H9 (cell line): ENCODE results near the gene RBMS3. TPM values are rescaled to one million over a fixed set of nuclear protein-coding genes. Genes with fewer than 3 reads are reported as not detected.

ENCODE experiments used
- DNase-seq: peaks from one replicate; pipeline ENCODE4 v3.0.0-alpha.2; 2017
- H2AFZ ChIP-seq: one replicate; pipeline ENCODE4 v1.6.1; 2013; ENCODE audit warnings: mild to moderate bottlenecking, low read length, control low read depth, moderate library complexity
- H2AK5ac ChIP-seq: 2 replicates; pipeline ENCODE4 v1.6.1; 2013; ENCODE audit warnings: low read length, control low read depth, mixed read lengths; ENCODE audit not compliant: insufficient read length
- H2BK120ac ChIP-seq: one replicate; pipeline ENCODE4 v1.6.1; 2013; ENCODE audit warnings: low read depth, mild to moderate bottlenecking, low read length, control low read depth, inconsistent platforms; ENCODE audit not compliant: poor library complexity, severe bottlenecking
- H2BK12ac ChIP-seq: 2 replicates; pipeline ENCODE4 v1.6.1; 2013; ENCODE audit warnings: low read length, control low read depth, mixed read lengths, low read depth; ENCODE audit not compliant: insufficient read length
- H2BK15ac ChIP-seq: 2 replicates; pipeline ENCODE4 v1.6.1; 2013; ENCODE audit warnings: low read depth, low read length, control low read depth
- H2BK20ac ChIP-seq: one replicate; pipeline ENCODE4 v1.6.1; 2013; ENCODE audit warnings: low read depth, mild to moderate bottlenecking, low read length, control low read depth, inconsistent platforms; ENCODE audit not compliant: poor library complexity, severe bottlenecking
- H2BK5ac ChIP-seq: 2 replicates; pipeline ENCODE4 v1.6.1; 2013; ENCODE audit warnings: low read length, control low read depth, mixed read lengths; ENCODE audit not compliant: insufficient read length
- H3K14ac ChIP-seq: 2 replicates; pipeline ENCODE4 v1.6.1; 2013; ENCODE audit warnings: low read length, control low read depth; ENCODE audit not compliant: insufficient read depth
- H3K18ac ChIP-seq: 2 replicates; pipeline ENCODE4 v1.6.1; 2013; ENCODE audit warnings: low read depth, mild to moderate bottlenecking, mixed read lengths, low read length, control low read depth; ENCODE audit not compliant: insufficient read length
- H3K23ac ChIP-seq: 2 replicates; pipeline ENCODE4 v1.6.1; 2013; ENCODE audit warnings: low read length, control low read depth, mixed read lengths, low read depth; ENCODE audit not compliant: insufficient read length
- H3K23me2 ChIP-seq: 2 replicates; pipeline ENCODE4 v1.6.1; 2013; ENCODE audit warnings: low read depth, mild to moderate bottlenecking, mixed read lengths, low read length, control low read depth; ENCODE audit not compliant: insufficient read length, poor library complexity, severe bottlenecking
- H3K27ac ChIP-seq: 2 replicates; pipeline ENCODE4 v1.5.1; 2013; ENCODE audit warnings: low read length, control low read depth, mixed read lengths, low read depth; ENCODE audit not compliant: insufficient read length
- H3K27me3 ChIP-seq: 2 replicates; pipeline ENCODE4 v1.6.1; 2013; ENCODE audit warnings: low read length, control low read depth, inconsistent platforms; ENCODE audit not compliant: insufficient read depth
- H3K4ac ChIP-seq: 2 replicates; pipeline ENCODE4 v1.6.1; 2013; ENCODE audit warnings: low read depth, mild to moderate bottlenecking, control low read depth, inconsistent platforms, low read length, moderate library complexity
- H3K4me1 ChIP-seq: 2 replicates; pipeline ENCODE4 v1.6.1; 2013; ENCODE audit warnings: low read length, control low read depth, inconsistent platforms; ENCODE audit not compliant: insufficient read depth
- H3K4me2 ChIP-seq: 2 replicates; pipeline ENCODE4 v1.6.1; 2013; ENCODE audit warnings: low read length, control low read depth, mixed read lengths; ENCODE audit not compliant: insufficient read length, insufficient read depth
- H3K56ac ChIP-seq: 2 replicates; pipeline ENCODE4 v1.6.1; 2013; ENCODE audit warnings: low read depth, mild to moderate bottlenecking, mixed read lengths, low read length, control low read depth; ENCODE audit not compliant: insufficient read length
- H3K79me1 ChIP-seq: 2 replicates; pipeline ENCODE4 v1.6.1; 2013; ENCODE audit warnings: low read depth, mild to moderate bottlenecking, moderate library complexity, low read length, control low read depth, inconsistent platforms; ENCODE audit not compliant: insufficient read depth, poor library complexity, severe bottlenecking
- H3K79me2 ChIP-seq: 2 replicates; pipeline ENCODE4 v1.6.1; 2013; ENCODE audit warnings: low read length, control low read depth, inconsistent platforms; ENCODE audit not compliant: insufficient read depth
- H3K9ac ChIP-seq: 2 replicates; pipeline ENCODE4 v1.6.1; 2013; ENCODE audit warnings: low read length, control low read depth, mixed read lengths; ENCODE audit not compliant: insufficient read length; ENCODE audit errors: extremely low read depth
- H3K9me3 ChIP-seq: one replicate; pipeline ENCODE4 v1.6.1; 2013; ENCODE audit warnings: low read depth, low read length, inconsistent platforms; ENCODE audit not compliant: control insufficient read depth
- H3T11ph ChIP-seq: one replicate; pipeline ENCODE4 v1.6.1; 2013; ENCODE audit warnings: mild to moderate bottlenecking, low read length, control low read depth, inconsistent platforms
- H4K20me1 ChIP-seq: one replicate; pipeline ENCODE4 v1.6.1; 2013; ENCODE audit not compliant: control insufficient read depth, insufficient read length, insufficient read depth
- H4K5ac ChIP-seq: 2 replicates; pipeline ENCODE4 v1.6.1; 2013; ENCODE audit warnings: low read depth, mild to moderate bottlenecking, mixed read lengths, low read length, control low read depth; ENCODE audit not compliant: insufficient read length
- H4K8ac ChIP-seq: replicated peaks from 2 replicates; pipeline ENCODE4 v1.6.1; 2013; ENCODE audit warnings: low read length, control low read depth, mixed read lengths, low read depth; ENCODE audit not compliant: insufficient read length
- H4K91ac ChIP-seq: 2 replicates; pipeline ENCODE4 v1.6.1; 2013; ENCODE audit warnings: low read depth, mild to moderate bottlenecking, moderate library complexity, mixed read lengths, low read length, control low read depth; ENCODE audit not compliant: insufficient read length
- H3K27ac Mint-ChIP-seq, 3 experiments: 2 replicates in 2 of 3; 3 replicates in 1 of 3; pipeline ENCODE4 v1.8.0; 2020 to 2021; ENCODE audit warnings: mixed read lengths in 3 of 3, mild to moderate bottlenecking in 1 of 3, moderate library complexity in 1 of 3
- H3K27me3 Mint-ChIP-seq: 2 replicates; pipeline ENCODE4 v1.8.0; 2021; ENCODE audit warnings: low read depth, mild to moderate bottlenecking, moderate library complexity, mixed read lengths
- H3K36me3 Mint-ChIP-seq, 3 experiments: 2 replicates in 2 of 3; 3 replicates in 1 of 3; pipeline ENCODE4 v1.8.0; 2020 to 2021; ENCODE audit warnings: low read depth in 3 of 3, mixed read lengths in 3 of 3; ENCODE audit not compliant: insufficient read depth in 1 of 3
- H3K4me1 Mint-ChIP-seq, 2 experiments: 2 replicates each; pipeline ENCODE4 v1.8.0; 2020; ENCODE audit warnings: mixed read lengths in 2 of 2
- H3K4me3 Mint-ChIP-seq, 2 experiments: 2 replicates in 1 of 2; 3 replicates in 1 of 2; pipeline ENCODE4 v1.8.0; 2020 to 2021; ENCODE audit warnings: mild to moderate bottlenecking in 2 of 2, mixed read lengths in 2 of 2, moderate library complexity in 1 of 2
- H3K9me3 Mint-ChIP-seq, 2 experiments: 2 replicates in 1 of 2; 3 replicates in 1 of 2; pipeline ENCODE4 v1.8.0; 2020; ENCODE audit warnings: mild to moderate bottlenecking in 2 of 2, mixed read lengths in 2 of 2, moderate library complexity in 1 of 2
- CTCF ChIP-seq: fragments of 200-600 bp; sonication (generic); conservative IDR thresholded peaks from 3 replicates; pipeline ENCODE4 v1.8.0; 2021; ENCODE audit warnings: antibody characterized with exemption, mild to moderate bottlenecking
- WGBS: extraction: QIAGEN DNeasy Blood & Tissue Kit; methylation state at CpG from one replicate; pipeline ENCODE4 v1.1.7; 2013; ENCODE audit warnings: missing lambda C conversion rate, low lambda C conversion rate, mixed read lengths; ENCODE audit not compliant: insufficient read length; ENCODE audit errors: extremely low coverage; 5-methylcytosine and 5-hydroxymethylcytosine counted together
- total RNA-seq: library from RNA; stranded (reverse); gene quantifications from 2 replicates; pipeline ENCODE4 v1.2.1, GENCODE V29; 2021

The RBMS3 gene
- total RNA-seq, 1 experiment from 2014 or later = 8.1 TPM

GRCh38 chr3:29627136-29628117 lies 346.6 kb downstream of the RBMS3 start:
- H3K4me1 Mint-ChIP-seq = peaks cover 29 to 32% of the 10 kb centered on the region in 2 experiments
- H3K4me1 ChIP-seq = peaks cover 3% of the 10 kb centered on the region; the same call in 1 of the 2 replicates
- WGBS = no CpG with 5 or more reads among the region's 2 CpGs
- no peaks in the 10 kb centered on the region for H3K36me3 Mint-ChIP-seq
- no peak overlapping the region for H4K8ac ChIP-seq
- no peak overlapping the region for H4K91ac ChIP-seq
- H3K4me2 ChIP-seq = no peak overlapping the region
- no peak overlapping the region for H2BK5ac ChIP-seq
- H3K56ac ChIP-seq = no peak overlapping the region
- H3K4me3 Mint-ChIP-seq = peak overlapping the region in 1 of 2 experiments; percentile 6; a peak in 1 of 5 replicates
- H2AFZ ChIP-seq = no peak overlapping the region
- H3K23ac ChIP-seq = no peak overlapping the region
- H3K9me3 Mint-ChIP-seq = no peaks in the 10 kb centered on the region; a peak in 1 of 5 replicates
- H3K9me3 ChIP-seq = no peaks in the 10 kb centered on the region
- no peak overlapping the region for H3K18ac ChIP-seq
- H3K4ac ChIP-seq = no peak overlapping the region
- H3K27ac Mint-ChIP-seq = no peak overlapping the region; a peak in 1 of 7 replicates
- no peak overlapping the region for H2BK120ac ChIP-seq
- H2BK15ac ChIP-seq = no peak overlapping the region
- no peak overlapping the region for H3K14ac ChIP-seq
- H3T11ph ChIP-seq = no peak overlapping the region
- H4K5ac ChIP-seq = no peak overlapping the region
- no peak for DNase-seq
- H3K9ac ChIP-seq = no peak overlapping the region
- no peaks in the 10 kb centered on the region for H3K27me3 Mint-ChIP-seq
- no peak overlapping the region for H2BK20ac ChIP-seq
- H3K27ac ChIP-seq = no peak overlapping the region
- H2AK5ac ChIP-seq = no peak overlapping the region
- no peaks in the 10 kb centered on the region for H3K79me2 ChIP-seq
- H3K27me3 ChIP-seq = no peaks in the 10 kb centered on the region
- TF ChIP-seq CTCF = no peak
- H4K20me1 ChIP-seq = no peaks in the 10 kb centered on the region
- H3K23me2 ChIP-seq = no peaks in the 10 kb centered on the region
- H2BK12ac ChIP-seq = no peak overlapping the region
- no peaks in the 10 kb centered on the region for H3K79me1 ChIP-seq
